B cell (primary cell): Measurements from ENCODE around the gene SCRT2. TPM values are rescaled to one million over a fixed set of nuclear protein-coding genes. Genes with fewer than 3 reads are reported as not detected.

Experiments used
- ATAC-seq: fragments of 200-7000 bp; cut with Tn5 transposase; one replicate; pipeline ENCODE4 v1.10.0; 2021; ENCODE audit warnings: low read depth, mild to moderate bottlenecking, moderate number of reproducible peaks, moderate library complexity
- CTCF ChIA-PET: fragments of 350-600 bp; sonication (Branson Sonifier 250); formaldehyde crosslinking; loops from one replicate; lab custom pipeline; 2021; ENCODE audit warnings: antibody characterized with exemption, inconsistent platforms; lab: Charles Lee
- POLR2A ChIA-PET: fragments of 350-600 bp; sonication (Branson Sonifier 250); formaldehyde crosslinking; loops from one replicate; lab custom pipeline; 2021; ENCODE audit warnings: antibody characterized with exemption; lab: Charles Lee
- DNase-seq: peaks from one replicate; pipeline ENCODE4 v3.0.0; 2013
- H2AFZ ChIP-seq: 2 replicates; pipeline ENCODE4 v1.6.1; 2012; ENCODE audit warnings: mild to moderate bottlenecking, low read depth, low read length; ENCODE audit not compliant: insufficient read depth, poor library complexity, severe bottlenecking
- H3K27ac ChIP-seq, 2 donors: 1 replicate in 1 of 2; 2 replicates in 1 of 2; pipeline ENCODE4 v1.5.1; 2012 to 2013; ENCODE audit warnings: low read length in 2 of 2, mild to moderate bottlenecking in 2 of 2, moderate library complexity in 1 of 2
- H3K27me3 ChIP-seq, 4 experiments: fragments of 200-600 bp in 1 of 4; sonication (generic) in 1 of 4; replicated peaks in 1 of 4; 1 replicate in 2 of 4; 2 replicates in 2 of 4; pipeline versions ENCODE4 v1.6.1 to v1.7.0; 2013 to 2016; ENCODE audit warnings: low read length in 3 of 4, mild to moderate bottlenecking in 2 of 4, mixed read lengths in 1 of 4, moderate library complexity in 1 of 4; ENCODE audit not compliant: insufficient read depth in 4 of 4, control insufficient read depth in 3 of 4; ENCODE audit errors: control extremely low read depth in 1 of 4
- H3K36me3 ChIP-seq, 2 experiments: replicated peaks in 1 of 2; 1 replicate in 1 of 2; 2 replicates in 1 of 2; pipeline versions ENCODE4 v1.6.1 to v1.7.1; 2013; ENCODE audit warnings: low read length in 1 of 2; ENCODE audit not compliant: insufficient read depth in 2 of 2, control insufficient read depth in 1 of 2; ENCODE audit errors: control extremely low read depth in 1 of 2, extremely low read depth in 1 of 2
- H3K4me1 ChIP-seq, 2 donors: fragments of 200-600 bp in 1 of 2; sonication (generic) in 1 of 2; 1 replicate in 1 of 2; 2 replicates in 1 of 2; pipeline versions ENCODE4 v1.5.1 to v1.6.1; 2013 to 2017; ENCODE audit warnings: low read length in 2 of 2; ENCODE audit not compliant: control insufficient read depth in 2 of 2, insufficient read depth in 2 of 2
- H3K4me2 ChIP-seq: replicated peaks from 2 replicates; pipeline ENCODE3; 2012; ENCODE audit warnings: mild to moderate bottlenecking, low read depth, low read length; ENCODE audit not compliant: poor library complexity, severe bottlenecking
- H3K4me3 ChIP-seq, 5 experiments: fragments of 200-600 bp in 1 of 5; sonication (generic) in 1 of 5; 1 replicate in 3 of 5; 2 replicates in 2 of 5; pipeline versions ENCODE4 v1.5.1 to v1.7.0; 2011 to 2016; ENCODE audit warnings: low read length in 4 of 5, mild to moderate bottlenecking in 4 of 5, low read depth in 2 of 5, control low read depth in 1 of 5, moderate library complexity in 1 of 5; ENCODE audit not compliant: insufficient read depth in 1 of 5; ENCODE audit errors: control extremely low read depth in 1 of 5, extremely low read depth in 1 of 5
- H3K79me2 ChIP-seq: fragments of 200-600 bp; sonication (generic); one replicate; pipeline ENCODE4 v1.6.0; 2016; ENCODE audit warnings: low read length; ENCODE audit not compliant: control insufficient read depth, insufficient read depth
- H3K9ac ChIP-seq: fragments of 200-600 bp; sonication (generic); 2 replicates; pipeline ENCODE4 v1.6.1; 2017; ENCODE audit warnings: mild to moderate bottlenecking, low read length, moderate library complexity
- H3K9me3 ChIP-seq, 3 donors: one replicate each; pipeline versions ENCODE4 v1.6.1 to v1.7.1; 2013; ENCODE audit warnings: low read length in 2 of 3; ENCODE audit not compliant: control insufficient read depth in 2 of 3, insufficient read depth in 1 of 3; ENCODE audit errors: control extremely low read depth in 1 of 3
- H4K20me1 ChIP-seq: 2 replicates; pipeline ENCODE4 v1.6.0; 2012; ENCODE audit warnings: mild to moderate bottlenecking, low read length; ENCODE audit not compliant: insufficient read depth, control insufficient read depth, poor library complexity, severe bottlenecking
- H3K27ac Mint-ChIP-seq: one replicate; pipeline ENCODE4 v1.8.0; 2021; ENCODE audit warnings: mixed read lengths
- H3K27me3 Mint-ChIP-seq: one replicate; pipeline ENCODE4 v1.8.0; 2021; ENCODE audit warnings: mixed read lengths
- H3K4me1 Mint-ChIP-seq: one replicate; pipeline ENCODE4 v1.8.0; 2021; ENCODE audit warnings: mixed read lengths
- H3K4me3 Mint-ChIP-seq: one replicate; pipeline ENCODE4 v1.8.0; 2021; ENCODE audit warnings: mixed read lengths
- H3K9me3 Mint-ChIP-seq: one replicate; pipeline ENCODE4 v1.8.0; 2022; ENCODE audit warnings: mixed read lengths; ENCODE audit not compliant: insufficient read depth
- CTCF ChIP-seq: fragments of 200-600 bp; IDR thresholded peaks from one replicate; pipeline ENCODE4 v1.8.0; 2022; ENCODE audit warnings: antibody characterized with exemption, mild to moderate bottlenecking
- EZH2 ChIP-seq: IDR thresholded peaks from 2 replicates; pipeline ENCODE4 v1.6.1; 2012; ENCODE audit warnings: borderline replicate concordance, low read depth, mild to moderate bottlenecking, moderate library complexity, low read length; ENCODE audit not compliant: insufficient read depth, poor library complexity, severe bottlenecking
- WGBS: methylation state at CpG from one replicate; pipeline ENCODE4 v1.1.5; 2013; ENCODE audit warnings: missing lambda C conversion rate; ENCODE audit not compliant: insufficient coverage; 5-methylcytosine and 5-hydroxymethylcytosine counted together
- intact Hi-C: fragments of 100-400 bp; cut with micrococcal nuclease; formaldehyde crosslinking; loops from one replicate; pipeline ENCODE4 v1.10.0; 2022
- polyA plus RNA-seq: library from polyadenylated mRNA; depleted of rRNA; stranded (reverse); fragments of >200 nt; gene quantifications from 2 replicates; pipeline ENCODE4 v1.2.3, GENCODE V29; 2012
- total RNA-seq, 2 donors: library from RNA; stranded (reverse); fragments of 120-200 nt in 1 of 2; gene quantifications; 1 replicate in 1 of 2; 2 replicates in 1 of 2; pipeline versions ENCODE4 v1.2.3 to v1.2.4, GENCODE V29; 2013 to 2022

Gene SCRT2
- total and polyA plus RNA-seq, 2 donors (not counting 1 experiment from before 2014, with no cell fraction given) = not detected

GRCh38 chr20:689348-689747 is 13.7 kb upstream of the SCRT2 start:
- no peak overlapping the region for H3K4me3 Mint-ChIP-seq
- peaks cover 35% of the 10 kb centered on the region for H3K27me3 Mint-ChIP-seq
- Histone ChIP-seq H2AFZ (no peak overlapping the region), H3K4me1 (no peaks in the 10 kb centered on the region), H4K20me1 (no peaks in the 10 kb centered on the region), H3K36me3 (no peaks in the 10 kb centered on the region), H3K79me2 (no peaks in the 10 kb centered on the region), H3K4me2 (no peak overlapping the region), H3K27me3 (peaks cover 0 to 7% (median 0%) of the 10 kb centered on the region in 4 experiments), H3K9me3 (peaks cover 0 to 4% (median 0%) of the 10 kb centered on the region in 3 donors), H3K27ac (no peak overlapping the region), H3K9ac (no peak overlapping the region), H3K4me3 (no peak overlapping the region)
- CTCF ChIA-PET = no interaction called here
- H3K27ac Mint-ChIP-seq = no peak overlapping the region
- intact Hi-C loops = no loop called here
- no peaks in the 10 kb centered on the region for H3K4me1 Mint-ChIP-seq
- POLR2A ChIA-PET = no interaction called here
- WGBS = 93% methylated on average over 6 of the region's 6 CpGs
- ATAC-seq = no peak
- DNase-seq = no peak
- no peaks in the 10 kb centered on the region for H3K9me3 Mint-ChIP-seq
- TF ChIP-seq EZH2 (no peak), CTCF (no peak)

- H3K4me1 ChIP-seq = no peaks in the 10 kb centered on the region
- ChIA-PET CTCF (no interaction called here), POLR2A (no interaction called here)
- no peaks in the 10 kb centered on the region for H3K79me2 ChIP-seq
- H3K9me3 ChIP-seq = peaks cover 0 to 4% (median 0%) of the 10 kb centered on the region in 3 donors
- H3K27me3 Mint-ChIP-seq = peaks cover 30% of the 10 kb centered on the region
- TF ChIP-seq CTCF (no peak), EZH2 (no peak)
- H3K9me3 Mint-ChIP-seq = no peaks in the 10 kb centered on the region
- no peak overlapping the region for H3K27ac ChIP-seq
- H3K9ac ChIP-seq = no peak overlapping the region
- no peaks in the 10 kb centered on the region for H3K4me1 Mint-ChIP-seq
- H3K36me3 ChIP-seq = no peaks in the 10 kb centered on the region
- DNase-seq (no peak), ATAC-seq (no peak)
- no peak overlapping the region for H3K4me3 Mint-ChIP-seq
- no peak overlapping the region for H3K4me3 ChIP-seq
- no peak overlapping the region for H3K27ac Mint-ChIP-seq
- 89% methylated on average over 13 of the region's 13 CpGs for WGBS
- H2AFZ ChIP-seq = no peak overlapping the region
- no peak overlapping the region for H3K4me2 ChIP-seq
- no peaks in the 10 kb centered on the region for H4K20me1 ChIP-seq
- H3K27me3 ChIP-seq = peaks cover 0 to 7% (median 0%) of the 10 kb centered on the region in 4 experiments
- intact Hi-C loops = no loop called here
These were observed 13.2 kb upstream of the SCRT2 start for GRCh38 chr20:688809-689212.
